GM12892 (cell line): Measurements from ENCODE around the gene TEKTIP1.

Experiments
- POLR2A ChIP-seq: IDR thresholded peaks from 2 replicates; pipeline ENCODE4 v1.6.1; 2011; ENCODE audit warnings: low read depth, low read length, control low read depth
- POLR2AphosphoS5 ChIP-seq: IDR thresholded peaks from 2 replicates; pipeline ENCODE4 v1.6.1; 2011; ENCODE audit warnings: low read depth, low read length, control low read depth
- TAF1 ChIP-seq: IDR thresholded peaks from 2 replicates; pipeline ENCODE4 v1.6.1; 2011; ENCODE audit warnings: low read depth, mild to moderate bottlenecking, control low read depth, low read length, borderline replicate concordance

GRCh38 chr19:3545669-3546034 lies 6.7 kb downstream of the TEKTIP1 start:
- TF ChIP-seq POLR2A: no peak
- no peak for TF ChIP-seq POLR2AphosphoS5
- no peak for TF ChIP-seq TAF1
